K562 (cell line): ENCODE data around the gene QARS1. TPM values are rescaled to one million over a fixed set of nuclear protein-coding genes. Genes with fewer than 3 reads are reported as not detected.

ENCODE experiments used
- ATAC-seq: fragments of 200-7000 bp; cut with Tn5 transposase; 3 replicates; pipeline ENCODE4 v1.9.1; 2020; ENCODE audit warnings: moderate library complexity
- BruUV-seq: library from RNA; stranded (reverse); fragments of 400-500 nt; replicated peaks from 2 replicates; lab custom pipeline; 2021; lab: Mats Ljungman, UMichigan
- CTCF ChIA-PET: fragments of 300-600 bp; formaldehyde crosslinking; extraction: SDS; loops from one replicate; lab custom pipeline; 2021; ENCODE audit warnings: low intra/inter-chr PET ratio; lab: Yijun Ruan, JAX
- POLR2A ChIA-PET: fragments of 300-600, 350-650 bp; sonication (Branson Sonifier 250); formaldehyde crosslinking; extraction: SDS; loops from one replicate; lab custom pipeline; 2021; ENCODE audit warnings: antibody characterized with exemption, inconsistent platforms; lab: Yijun Ruan, JAX
- DNase-seq, 4 experiments: peaks; one replicate each; pipeline versions ENCODE4 v3.0.0 to v3.0.0-alpha.2; 2011 to 2018; ENCODE audit warnings: low spot score in 3 of 4, mixed read lengths in 3 of 4; ENCODE audit errors: extremely low read depth in 1 of 4
- FAIRE-seq: peaks from 2 replicates; lab custom pipeline; 2011; peaks lifted over from hg19 to GRCh38; lab: Jason Lieb, UNC
- H2AFZ ChIP-seq: 2 replicates; pipeline ENCODE4 v1.6.0; 2011; ENCODE audit warnings: low read depth, low read length, control low read depth, inconsistent platforms
- H3K27ac ChIP-seq: fragments of 200-600 bp; 3 replicates; pipeline ENCODE4 v1.8.0; 2011; ENCODE audit warnings: low read depth, mild to moderate bottlenecking, control low read depth, inconsistent platforms, low read length, moderate library complexity, mixed read lengths; ENCODE audit errors: extremely low read depth
- H3K27me3 ChIP-seq, 2 experiments: fragments of 300-600 bp in 1 of 2; 2 replicates in 1 of 2; 3 replicates in 1 of 2; pipeline versions ENCODE4 v1.6.0 to v1.8.0; 2011; ENCODE audit warnings: inconsistent platforms in 2 of 2, low read length in 2 of 2, mild to moderate bottlenecking in 1 of 2, mixed read lengths in 1 of 2, moderate library complexity in 1 of 2; ENCODE audit not compliant: control insufficient read depth in 2 of 2, insufficient read depth in 2 of 2
- H3K36me3 ChIP-seq: fragments of 300-600 bp; 3 replicates; pipeline ENCODE4 v1.8.0; 2011; ENCODE audit warnings: mild to moderate bottlenecking, low read length, inconsistent platforms; ENCODE audit not compliant: control insufficient read depth, insufficient read depth
- H3K4me1 ChIP-seq, 2 experiments: fragments of 200-600 bp in 1 of 2; replicated peaks in 1 of 2; 2 replicates in 1 of 2; 3 replicates in 1 of 2; pipeline versions ENCODE4 v1.5.1 to v1.8.0; 2011; ENCODE audit warnings: inconsistent platforms in 2 of 2, low read length in 2 of 2, mild to moderate bottlenecking in 1 of 2, mixed read lengths in 1 of 2, moderate library complexity in 1 of 2; ENCODE audit not compliant: control insufficient read depth in 2 of 2, insufficient read depth in 2 of 2
- H3K4me2 ChIP-seq: 2 replicates; pipeline ENCODE4 v1.6.1; 2011; ENCODE audit warnings: low read length, control low read depth, inconsistent platforms, mixed read lengths; ENCODE audit not compliant: insufficient read depth
- H3K4me3 ChIP-seq: fragments of 200-600 bp; sonication (generic), shearing (Covaris generic); 2 replicates; pipeline ENCODE4 v1.5.1; 2016; ENCODE audit warnings: control low read depth, inconsistent platforms
- H3K79me2 ChIP-seq: fragments of 200-600 bp; 3 replicates; pipeline ENCODE4 v1.8.0; 2011; ENCODE audit warnings: low read length, inconsistent platforms; ENCODE audit not compliant: control insufficient read depth, insufficient read depth
- H3K9ac ChIP-seq, 2 experiments: 2 replicates each; pipeline versions ENCODE4 v1.6.0 to v1.6.1; 2011; ENCODE audit warnings: low read depth in 2 of 2, low read length in 2 of 2, control low read depth in 1 of 2, inconsistent platforms in 1 of 2, mild to moderate bottlenecking in 1 of 2, mixed read lengths in 1 of 2; ENCODE audit not compliant: insufficient read depth in 1 of 2
- H3K9me1 ChIP-seq: one replicate; pipeline ENCODE4 v1.6.0; 2011; ENCODE audit warnings: inconsistent platforms, mild to moderate bottlenecking, low read length, moderate library complexity; ENCODE audit not compliant: control insufficient read depth, insufficient read depth
- H3K9me3 ChIP-seq: replicated peaks from 2 replicates; pipeline ENCODE4 v1.5.1; 2011; ENCODE audit warnings: low read depth, low read length, inconsistent platforms; ENCODE audit not compliant: control insufficient read depth, insufficient read depth
- H4K20me1 ChIP-seq: replicated peaks from 2 replicates; pipeline ENCODE4 v1.6.1; 2011; ENCODE audit warnings: low read length, inconsistent platforms, mixed read lengths; ENCODE audit not compliant: control insufficient read depth, insufficient read depth
- GABPB2 ChIP-seq: fragments of 250-450 bp; sonication (Bioruptor Pico); conservative IDR thresholded peaks from 2 replicates; pipeline ENCODE4 v1.5.1; 2021; ENCODE audit warnings: mild to moderate bottlenecking
- HDAC2 ChIP-seq: fragments of 450-650 bp; IDR thresholded peaks from 2 replicates; pipeline ENCODE4 v1.6.1; 2016; ENCODE audit warnings: mild to moderate bottlenecking
- HNRNPK ChIP-seq: fragments of 200-400 bp; formaldehyde crosslinking; IDR thresholded peaks from one replicate; pipeline ENCODE4 v1.6.1; 2018; ENCODE audit warnings: mild to moderate bottlenecking, low read depth, low read length; ENCODE audit not compliant: poor library complexity, severe bottlenecking
- NELFE ChIP-seq: IDR thresholded peaks from 2 replicates; pipeline ENCODE4 v1.6.1; 2011; ENCODE audit warnings: mild to moderate bottlenecking; ENCODE audit not compliant: insufficient read depth, insufficient read length
- NRF1 ChIP-seq, 2 experiments: fragments of 450-650 bp; IDR thresholded peaks in 1 of 2; conservative IDR thresholded peaks in 1 of 2; 2 replicates each; pipeline ENCODE4 v1.6.1; 2014; ENCODE audit warnings: mild to moderate bottlenecking in 2 of 2
- PHB2 ChIP-seq: fragments of 450-650 bp; IDR thresholded peaks from 2 replicates; pipeline ENCODE4 v1.6.1; 2017; ENCODE audit warnings: low read depth
- RERE ChIP-seq: sonication (generic); formaldehyde crosslinking; IDR thresholded peaks from 2 replicates; pipeline ENCODE4 v1.8.0; 2023; ENCODE audit warnings: missing genetic modification reagents, mild to moderate bottlenecking, borderline replicate concordance
- SREBF1 ChIP-seq: fragments of 150-350 bp; IDR thresholded peaks from 2 replicates; pipeline ENCODE4 v1.6.1; 2014; ENCODE audit warnings: antibody characterized with exemption, low read depth, low read length, borderline replicate concordance
- TCF7 ChIP-seq: sonication (generic); IDR thresholded peaks from 2 replicates; pipeline ENCODE4 v1.6.1; 2016; ENCODE audit warnings: antibody characterized with exemption, borderline replicate concordance
- ZBTB34 ChIP-seq: fragments of 250-450 bp; sonication (Bioruptor Pico); IDR thresholded peaks from 2 replicates; pipeline ENCODE4 v1.8.0; 2021; ENCODE audit warnings: mild to moderate bottlenecking, moderate library complexity
- ZNF586 ChIP-seq: fragments of 450-650 bp; formaldehyde crosslinking; conservative IDR thresholded peaks from 2 replicates; pipeline ENCODE4 v1.4.0; 2020; ENCODE audit warnings: mild to moderate bottlenecking, moderate library complexity
- ZNF75A ChIP-seq: fragments of 450-650 bp; formaldehyde crosslinking; IDR thresholded peaks from 2 replicates; pipeline ENCODE4 v1.4.0; 2020; ENCODE audit warnings: mild to moderate bottlenecking
- ZNF778 ChIP-seq: fragments of 450-650 bp; formaldehyde crosslinking; IDR thresholded peaks from 2 replicates; pipeline ENCODE4 v1.4.0; 2020; ENCODE audit warnings: mild to moderate bottlenecking, moderate library complexity
- WGBS: fragments of 100-300 bp; shearing (Covaris generic); methylation state at CpG from one replicate; pipeline ENCODE4 v1.1.6; 2016; ENCODE audit warnings: low coverage, mixed read lengths; ENCODE audit not compliant: insufficient coverage; ENCODE audit errors: missing lambda C conversion rate; 5-methylcytosine and 5-hydroxymethylcytosine counted together
- in situ Hi-C: fragments of 300-500 bp; cut with MboI; formaldehyde crosslinking; loops from 4 replicates; pipeline ENCODE4 v1.15.0; 2018; ENCODE audit warnings: inconsistent platforms, mixed read lengths
- intact Hi-C: fragments of 100-400 bp; cut with micrococcal nuclease; formaldehyde crosslinking; loops from 2 replicates; pipeline ENCODE4 v1.14.2; 2022
- polyA plus RNA-seq, 8 experiments: library from polyadenylated mRNA; depleted of rRNA in 4 of 8; stranded (reverse) in 5 of 8; unstranded in 3 of 8; fragments of >200 nt; fragmentation: Nextera tagmentation in 2 of 8; fragmentation: Illumina TruSeq in 1 of 8; extraction: Ambion mirVana in 2 of 8; extraction: Trizol in 1 of 8; gene quantifications; 2 replicates each; pipeline versions ENCODE4 v1.2.1 to v1.2.3, GENCODE V29; 2011 to 2014; ENCODE audit warnings: inconsistent platforms in 1 of 8, missing spikeins in 1 of 8
- total RNA-seq, 7 experiments: library from RNA; depleted of rRNA in 6 of 7; stranded (reverse); fragments of >200 nt in 6 of 7; fragmentation: Illumina TruSeq in 2 of 7; extraction: Trizol in 2 of 7; gene quantifications; 2 replicates each; pipeline versions ENCODE4 v1.2.1 to v1.2.3, GENCODE V29; 2011 to 2021; ENCODE audit warnings: low replicate concordance in 1 of 7

The QARS1 gene
- total and polyA plus RNA-seq, 9 of the 15 experiments (the other 6 are each of a cell fraction or from before 2014, with no cell fraction given), result 148 to 310 (median 273) TPM

- POLR2A ChIA-PET, result interaction anchor here (0.7 kb wide), 2 partner anchors 162 to 288 kb away, joined by 3 read pairs; partner anchors contain the start of gene PRKAR2A
These were observed 30.9 kb upstream of the QARS1 start for GRCh38 chr3:49135499-49135898.

More at GRCh38 chr3:49135499-49135898, 30.9 kb upstream of the QARS1 start:
- ATAC-seq (no peak), DNase-seq (no peak), FAIRE-seq (no peak)
- CTCF ChIA-PET, result no interaction called here
- no peaks in the 10 kb centered on the region for H4K20me1 ChIP-seq
- BruUV-seq, result no TSS peak
- TF ChIP-seq TCF7 (no peak), PHB2 (no peak), GABPB2 (no peak), NELFE (no peak), ZNF75A (CRISPR knock-in tag) (no peak), ZNF778 (no peak), ZBTB34 (no peak), HDAC2 (no peak), ZNF586 (no peak), SREBF1 (no peak), NRF1 (conservative IDR thresholded peaks at IDR 0.05 in 1 of 2, IDR thresholded peaks at IDR 0.05 in 1 of 2) (no peak), HNRNPK (no peak), RERE (CRISPR knock-in tag) (no peak)
- intact Hi-C loops (no loop called here), in situ Hi-C loops (no loop called here)
- H3K36me3 ChIP-seq, result no peaks in the 10 kb centered on the region
- H3K9me3 ChIP-seq, result no peaks in the 10 kb centered on the region
- H3K4me1 ChIP-seq, result peaks cover 2 to 29% of the 10 kb centered on the region in 2 experiments; a peak in 4 of 5 replicates
- no peak overlapping the region for H3K27ac ChIP-seq
- no peaks in the 10 kb centered on the region for H3K9me1 ChIP-seq
- H2AFZ ChIP-seq, result no peak overlapping the region
- no peak overlapping the region for H3K4me3 ChIP-seq
- WGBS, result 44% methylated on average over 4 of the region's 4 CpGs
- no peak overlapping the region; a peak in 1 of 4 replicates for H3K9ac ChIP-seq
- no peak overlapping the region for H3K4me2 ChIP-seq
- no peaks in the 10 kb centered on the region; the same call in 2 of the 3 replicates for H3K79me2 ChIP-seq
- peaks cover 0 to 5% of the 10 kb centered on the region in 2 experiments; a peak in 1 of 5 replicates for H3K27me3 ChIP-seq
